Pancreas (tissue), 10 donors: Measurements from ENCODE around the gene IQGAP1. TPM values are rescaled to one million over a fixed set of nuclear protein-coding genes. Genes with fewer than 3 reads are reported as not detected.

Experiments used
- ATAC-seq, 4 donors: fragments of 200-7000 bp; cut with Tn5 transposase; one replicate each; pipeline versions ENCODE4 v1.8.0 to v1.9.1; 2020; ENCODE audit warnings: mild to moderate bottlenecking in 4 of 4, moderate library complexity in 4 of 4
- DNase-seq, 6 donors: peaks; one replicate each; pipeline ENCODE4 v3.0.0-alpha.2; 2020
- FAIRE-seq: peaks from 2 replicates; lab custom pipeline; 2012; peaks lifted over from hg19 to GRCh38; lab: Jason Lieb, UNC
- H3K27ac ChIP-seq, 4 donors: fragments of 200-600 bp; sonication (generic); 1 replicate in 3 of 4; 2 replicates in 1 of 4; pipeline versions ENCODE4 v1.5.0 to v1.8.0; 2020
- H3K27me3 ChIP-seq, 4 donors: fragments of 200-600 bp; one replicate each; pipeline ENCODE4 v1.8.0; 2021
- H3K36me3 ChIP-seq, 3 donors: fragments of 200-600 bp; sonication (generic) in 1 of 3; one replicate each; pipeline versions ENCODE4 v1.5.0 to v1.8.0; 2020 to 2021
- H3K4me1 ChIP-seq, 3 donors: fragments of 200-600 bp; one replicate each; pipeline ENCODE4 v1.8.0; 2021
- H3K4me3 ChIP-seq, 4 donors: fragments of 200-600 bp; sonication (generic) in 2 of 4; one replicate each; pipeline versions ENCODE4 v1.5.0 to v1.8.0; 2020 to 2021
- H3K9me3 ChIP-seq, 4 donors: fragments of 200-600 bp; one replicate each; pipeline ENCODE4 v1.8.0; 2021
- CTCF ChIP-seq, 4 donors: fragments of 200-600 bp; sonication (generic) in 3 of 4; IDR thresholded peaks; one replicate each; pipeline versions ENCODE4 v1.5.0 to v1.8.0; 2021; ENCODE audit warnings: antibody characterized with exemption in 4 of 4
- WGBS, 2 donors: extraction: QIAGEN DNeasy Blood & Tissue Kit; methylation state at CpG; one replicate each; pipeline ENCODE4 v1.1.7; 2013; 5-methylcytosine and 5-hydroxymethylcytosine counted together
- intact Hi-C, 3 donors: fragments of 100-400 bp; cut with DNase I; formaldehyde crosslinking; loops; one replicate each; pipeline versions ENCODE4 v1.11.1 to v1.14.2; 2022
- polyA plus RNA-seq, 2 donors: library from polyadenylated mRNA; stranded (reverse); fragments of 200-250 nt; gene quantifications; one replicate each; pipeline ENCODE4 v1.2.3, GENCODE V29; 2013
- total RNA-seq, 6 donors: library from RNA; stranded (reverse); fragmentation: NEBNext Ultra II Directional in 4 of 6; extraction: Animal tissue kit (Norgen Biotek cat#: 25700) in 4 of 6; gene quantifications; one replicate each; pipeline versions ENCODE4 v1.2.1 to v1.2.4, GENCODE V29; 2021 to 2023
- donor health status: healthy with polysubstance abuse.
- donor health status: DM: no; HTN: no; CAD: no; lungs with moderate emphysema.
- donor health status: DM: no; HTN: no; CAD: no.
- donor health status: control.
- donor health status: control.
- donor health status: Bipolar disorder and iron deficiency.
- donor health status: DM: yes; HTN: yes; CAD: no.
- donor health status: DM: no; HTN: no; CAD: no.
- donor health status: DM: no; HTN: no; CAD: no.
- donor health status: DM: yes; HTN: yes; CAD: no.

Gene IQGAP1
- total and polyA plus RNA-seq, 8 donors: 20.6 to 103 (median 43.3) TPM

DNA sequence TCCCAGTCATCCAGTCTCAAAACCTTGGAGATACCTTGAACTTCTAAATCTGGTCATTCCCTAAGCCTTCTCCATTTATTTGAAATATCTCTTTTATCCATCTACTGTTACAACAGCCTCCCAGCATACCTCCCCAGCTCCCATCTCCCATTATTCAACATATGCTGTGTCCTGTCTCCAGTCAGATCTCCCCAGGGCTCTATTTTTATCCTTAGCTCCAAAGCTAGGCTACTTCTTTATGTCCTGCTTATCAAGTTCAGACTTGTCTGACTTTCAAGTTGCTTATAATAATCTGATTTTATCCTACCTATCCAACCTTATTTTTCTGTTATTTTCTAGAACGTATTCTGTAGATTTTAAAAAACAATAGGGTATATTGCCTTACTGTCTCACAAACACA, 44.2 kb downstream of the IQGAP1 start:
- WGBS, 2 donors: 98 to 100% methylated on average over 1 of the region's 1 CpG
- ATAC-seq (no peak), DNase-seq (no peak), FAIRE-seq (no peak)
- intact Hi-C loops: no loop called here
- Histone ChIP-seq H3K9me3 (no peaks in the 10 kb centered on the region), H3K4me3 (no peak overlapping the region), H3K36me3 (no peaks in the 10 kb centered on the region), H3K4me1 (peaks cover 0 to 8% (median 6%) of the 10 kb centered on the region in 3 donors), H3K27me3 (no peaks in the 10 kb centered on the region), H3K27ac (no peak overlapping the region)
- TF ChIP-seq CTCF (IDR thresholded peaks at IDR 0.05): no peak

DNA sequence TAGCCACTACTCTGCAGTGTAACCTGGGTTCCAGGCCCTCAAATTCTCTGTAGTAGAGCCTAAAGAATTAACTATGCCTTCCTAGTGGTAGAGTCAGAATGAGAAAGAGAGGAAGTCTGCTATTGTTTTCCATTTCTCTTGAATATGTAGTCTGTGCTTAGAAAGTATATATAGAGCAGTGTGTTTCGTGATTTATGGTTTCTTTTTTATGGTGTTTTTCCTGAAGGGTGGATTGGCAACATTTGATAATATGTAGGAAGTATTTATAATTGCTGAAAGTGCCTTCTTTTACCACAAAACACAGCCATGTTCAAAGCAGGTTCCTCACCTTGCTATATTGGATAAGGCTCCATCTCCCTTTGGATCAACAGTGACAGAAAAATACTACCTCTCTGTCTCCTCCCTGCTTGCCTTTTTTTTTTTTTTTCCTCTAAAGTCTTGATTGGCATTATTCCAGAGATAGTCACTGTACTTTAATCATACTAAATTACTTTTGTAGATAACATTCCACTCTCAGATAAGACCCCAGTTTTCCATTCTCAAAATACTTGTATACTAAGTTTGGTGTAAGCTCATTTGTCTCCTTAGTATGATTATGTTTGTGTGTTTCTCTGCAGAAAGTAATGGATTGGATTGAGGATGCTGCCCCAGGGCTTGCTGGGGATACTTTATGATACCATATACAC, 47.8 kb downstream of the IQGAP1 start:
- peaks cover 0 to 3% (median 0%) of the 10 kb centered on the region in 3 donors for H3K36me3 ChIP-seq
- H3K9me3 ChIP-seq: no peaks in the 10 kb centered on the region
- no peak for TF ChIP-seq CTCF (IDR thresholded peaks at IDR 0.05)
- no peak overlapping the region for H3K27ac ChIP-seq
- ATAC-seq: no peak
- no peaks in the 10 kb centered on the region for H3K27me3 ChIP-seq
- no peak for DNase-seq
- intact Hi-C loops: no loop called here
- WGBS, 2 donors: 76 to 81% methylated on average over 1 of the region's 1 CpG
- no peak for FAIRE-seq
- no peak overlapping the region for H3K4me3 ChIP-seq
- H3K4me1 ChIP-seq: peaks cover 0 to 10% (median 8%) of the 10 kb centered on the region in 3 donors

- H3K9me3 ChIP-seq: no peaks in the 10 kb centered on the region
- FAIRE-seq: no peak
- no peak for DNase-seq
- ATAC-seq: no peak
- 93 to 97% methylated on average over 4 of the region's 4 CpGs for WGBS, 2 donors
- no peak overlapping the region for H3K4me3 ChIP-seq
- H3K27me3 ChIP-seq: no peaks in the 10 kb centered on the region
- H3K4me1 ChIP-seq: peaks cover 0 to 10% (median 8%) of the 10 kb centered on the region in 3 donors
- H3K27ac ChIP-seq: no peak overlapping the region
- no peak for TF ChIP-seq CTCF (IDR thresholded peaks at IDR 0.05)
- intact Hi-C loops: no loop called here
- H3K36me3 ChIP-seq: peaks cover 0 to 10% (median 3%) of the 10 kb centered on the region in 3 donors
Measured at GRCh38 chr15:90436952-90437351, 48.9 kb downstream of the IQGAP1 start.

- FAIRE-seq (no peak), DNase-seq (no peak), ATAC-seq (no peak)
- intact Hi-C loops: no loop called here
- peaks cover 0 to 10% (median 8%) of the 10 kb centered on the region in 3 donors for H3K4me1 ChIP-seq
- H3K36me3 ChIP-seq: peaks cover 0 to 12% (median 3%) of the 10 kb centered on the region in 3 donors
- H3K4me3 ChIP-seq: no peak overlapping the region
- H3K27me3 ChIP-seq: no peaks in the 10 kb centered on the region
- 97 to 98% methylated on average over 2 of the region's 2 CpGs for WGBS, 2 donors
- no peaks in the 10 kb centered on the region for H3K9me3 ChIP-seq
- no peak overlapping the region for H3K27ac ChIP-seq
- TF ChIP-seq CTCF (IDR thresholded peaks at IDR 0.05): no peak
Measured at GRCh38 chr15:90437516-90437915, 49.5 kb downstream of the IQGAP1 start.

GRCh38 chr15:90439946-90440345, 51.9 kb downstream of the IQGAP1 start:
- H3K27ac ChIP-seq: no peak overlapping the region
- no peak for ATAC-seq
- FAIRE-seq: no peak
- peaks cover 0 to 19% (median 3%) of the 10 kb centered on the region in 3 donors for H3K36me3 ChIP-seq
- DNase-seq: no peak
- WGBS, 2 donors: 20% methylated on average over 2 of the region's 2 CpGs
- peaks cover 0 to 10% (median 8%) of the 10 kb centered on the region in 3 donors for H3K4me1 ChIP-seq
- intact Hi-C loops: no loop called here
- TF ChIP-seq CTCF (IDR thresholded peaks at IDR 0.05): no peak
- H3K27me3 ChIP-seq: no peaks in the 10 kb centered on the region
- no peak overlapping the region for H3K4me3 ChIP-seq
- H3K9me3 ChIP-seq: no peaks in the 10 kb centered on the region
